ENCODE data around the gene DDX42.

Gene DDX42

GRCh38 chr17:63774141-63774968 lies at the start of gene DDX42:
Gene DDX42 (plus strand): TSS chr17:63774170. CDS start chr17:63787050, 12,880 bp downstream.
- DNase-seq (ENCODE audit: low spot score) = peak; percentile 21

- no peak for DNase-seq (ENCODE audit: low spot score)
Observed at GRCh38 chr17:63735691-63736090, 38.3 kb upstream of the DDX42 start.

- peak; percentile 28 for DNase-seq (ENCODE audit: low spot score)
Observed at GRCh38 chr17:63740464-63741142, 33.4 kb upstream of the DDX42 start.

GRCh38 chr17:63741143-63741407 lies 32.9 kb upstream of the DDX42 start:
- DNase-seq (ENCODE audit: low spot score) = no peak

GRCh38 chr17:63741408-63742173 lies 32.4 kb upstream of the DDX42 start, which contains the start of gene STRADA:
Gene STRADA (minus strand): TSS chr17:63741799. CDS start chr17:63728369, 13,430 bp downstream.
- peak; percentile 99 for DNase-seq (ENCODE audit: low spot score)

GRCh38 chr17:63751806-63752205 lies 22.2 kb upstream of the DDX42 start:
- DNase-seq (ENCODE audit: low spot score) = no peak

- DNase-seq (ENCODE audit: low spot score) = no peak
Observed at GRCh38 chr17:63752707-63753106, 21.3 kb upstream of the DDX42 start.

- DNase-seq (ENCODE audit: low spot score) = no peak
Observed at GRCh38 chr17:63753215-63753614, 20.8 kb upstream of the DDX42 start.

GRCh38 chr17:63754046-63754445 lies 19.9 kb upstream of the DDX42 start:
- DNase-seq (ENCODE audit: low spot score) = no peak

GRCh38 chr17:63758428-63758827 lies 15.5 kb upstream of the DDX42 start:
- no peak for DNase-seq (ENCODE audit: low spot score)

- no peak for DNase-seq (ENCODE audit: low spot score)
Observed at GRCh38 chr17:63760771-63761539, 13.0 kb upstream of the DDX42 start.

- no peak for DNase-seq (ENCODE audit: low spot score)
Observed at GRCh38 chr17:63762161-63763078, 11.6 kb upstream of the DDX42 start.

GRCh38 chr17:63764716-63765115 lies 9.3 kb upstream of the DDX42 start:
- DNase-seq (ENCODE audit: low spot score) = no peak

GRCh38 chr17:63766754-63767153 lies 7.2 kb upstream of the DDX42 start:
- DNase-seq (ENCODE audit: low spot score) = no peak

- no peak for DNase-seq (ENCODE audit: low spot score)
Observed at GRCh38 chr17:63768433-63768832, 5.5 kb upstream of the DDX42 start.

- DNase-seq (ENCODE audit: low spot score) = peak; percentile 23
Observed at GRCh38 chr17:63772801-63773271, 1.1 kb upstream of the DDX42 start.

- peak; percentile 100 for DNase-seq (ENCODE audit: low spot score)
Observed at GRCh38 chr17:63773272-63774140, 464 bp upstream of the DDX42 start, which contains the start of gene CCDC47. Gene CCDC47 (minus strand): TSS chr17:63773597. CDS start chr17:63766175, 7,422 bp downstream.

GRCh38 chr17:63774969-63775265 lies 947 bp downstream of the DDX42 start:
- no peak for DNase-seq (ENCODE audit: low spot score)

- no peak for DNase-seq (ENCODE audit: low spot score)
Observed at GRCh38 chr17:63775420-63775819, 1.4 kb downstream of the DDX42 start.

- no peak for DNase-seq (ENCODE audit: low spot score)
Observed at GRCh38 chr17:63780507-63780906, 6.5 kb downstream of the DDX42 start.
